ENCODE data around the gene HDGF. TPM values are rescaled to one million over a fixed set of nuclear protein-coding genes. Genes with fewer than 3 reads are reported as not detected.

The HDGF gene
- total and polyA plus RNA-seq, 2 donors (not counting 1 experiment from before 2014, with no cell fraction given) = 99.1 to 138 TPM

- H3K9ac ChIP-seq (ENCODE audit: insufficient read depth, low read length) = no peak overlapping the region
- H4K20me1 ChIP-seq (ENCODE audit: control insufficient read depth, extremely low read depth, insufficient read depth, low read length) = no peaks in the 10 kb centered on the region
- H3K27me3 ChIP-seq (ENCODE audit: control insufficient read depth, insufficient read depth, low read length) = no peaks in the 10 kb centered on the region
- H3K9me3 ChIP-seq (ENCODE audit: control insufficient read depth, insufficient read depth, low read depth, low read length) = no peaks in the 10 kb centered on the region
- no peak overlapping the region for H3K4me2 ChIP-seq (ENCODE audit: extremely low read depth, insufficient read depth, low read length)
- TF ChIP-seq EZH2 (IDR thresholded peaks at IDR 0.05; ENCODE audit: low read length, missing control alignments) (no peak), CTCF (conservative IDR thresholded peaks at IDR 0.05 in 1 of 2, IDR thresholded peaks at IDR 0.05 in 1 of 2; ENCODE audit: low read depth in 1 of 2, low read length in 2 of 2) (no peak)
- H3K4me3 ChIP-seq (replicated peaks in 1 of 4; ENCODE audit: control extremely low read depth in 1 of 4, insufficient read depth in 1 of 4, low read depth in 3 of 4, low read length in 4 of 4) = no peak overlapping the region
- no peak overlapping the region for H3K27ac ChIP-seq (ENCODE audit: insufficient read depth, low read length)
- H2AFZ ChIP-seq (ENCODE audit: low read length) = no peak overlapping the region
- H3K4me1 ChIP-seq (ENCODE audit: control insufficient read depth, extremely low read depth, insufficient read depth, low read length) = no peaks in the 10 kb centered on the region
- DNase-seq (ENCODE audit: low read depth in 2 of 2) = no peak
- no peaks in the 10 kb centered on the region for H3K79me2 ChIP-seq (ENCODE audit: control insufficient read depth, insufficient read depth, low read length)
- H3K36me3 ChIP-seq (ENCODE audit: control insufficient read depth, insufficient read depth, low read length) = peaks cover 12% of the 10 kb centered on the region
Observed at GRCh38 chr1:156789621-156790318, 38.3 kb upstream of the HDGF start.

GRCh38 chr1:156788136-156788535 is 36.7 kb upstream of the HDGF start:
- no peaks in the 10 kb centered on the region for H4K20me1 ChIP-seq (ENCODE audit: control insufficient read depth, extremely low read depth, insufficient read depth, low read length)
- H3K79me2 ChIP-seq (ENCODE audit: control insufficient read depth, insufficient read depth, low read length) = peaks cover 3% of the 10 kb centered on the region
- no peaks in the 10 kb centered on the region for H3K4me1 ChIP-seq (ENCODE audit: control insufficient read depth, extremely low read depth, insufficient read depth, low read length)

GRCh38 chr1:156786640-156787039 is 35.2 kb upstream of the HDGF start:
- H3K79me2 ChIP-seq (ENCODE audit: control insufficient read depth, insufficient read depth, low read length) = peaks cover 12% of the 10 kb centered on the region
- H3K9ac ChIP-seq (ENCODE audit: insufficient read depth, low read length) = no peak overlapping the region
- H3K36me3 ChIP-seq (ENCODE audit: control insufficient read depth, insufficient read depth, low read length) = peaks cover 13% of the 10 kb centered on the region
- H3K4me3 ChIP-seq (replicated peaks in 1 of 4; ENCODE audit: control extremely low read depth in 1 of 4, insufficient read depth in 1 of 4, low read depth in 3 of 4, low read length in 4 of 4) = no peak overlapping the region
- H3K27ac ChIP-seq (ENCODE audit: insufficient read depth, low read length) = no peak overlapping the region
- DNase-seq (ENCODE audit: low read depth in 2 of 2) = no peak
- H3K9me3 ChIP-seq (ENCODE audit: control insufficient read depth, insufficient read depth, low read depth, low read length) = no peaks in the 10 kb centered on the region
- H3K4me1 ChIP-seq (ENCODE audit: control insufficient read depth, extremely low read depth, insufficient read depth, low read length) = peaks cover 4% of the 10 kb centered on the region
- no peak overlapping the region for H3K4me2 ChIP-seq (ENCODE audit: extremely low read depth, insufficient read depth, low read length)
- H3K27me3 ChIP-seq (ENCODE audit: control insufficient read depth, insufficient read depth, low read length) = no peaks in the 10 kb centered on the region
- H2AFZ ChIP-seq (ENCODE audit: low read length) = no peak overlapping the region
- TF ChIP-seq CTCF (conservative IDR thresholded peaks at IDR 0.05 in 1 of 2, IDR thresholded peaks at IDR 0.05 in 1 of 2; ENCODE audit: low read depth in 1 of 2, low read length in 2 of 2) (no peak), EZH2 (IDR thresholded peaks at IDR 0.05; ENCODE audit: low read length, missing control alignments) (no peak)
- H4K20me1 ChIP-seq (ENCODE audit: control insufficient read depth, extremely low read depth, insufficient read depth, low read length) = peaks cover 2% of the 10 kb centered on the region

More at GRCh38 chr1:156788136-156788535, 36.7 kb upstream of the HDGF start:
- DNase-seq (ENCODE audit: low read depth in 2 of 2) = no peak
- Histone ChIP-seq H3K27ac (ENCODE audit: insufficient read depth, low read length) (no peak overlapping the region), H3K27me3 (ENCODE audit: control insufficient read depth, insufficient read depth, low read length) (no peaks in the 10 kb centered on the region), H3K4me3 (replicated peaks in 1 of 4; ENCODE audit: control extremely low read depth in 1 of 4, insufficient read depth in 1 of 4, low read depth in 3 of 4, low read length in 4 of 4) (no peak overlapping the region), H3K9ac (ENCODE audit: insufficient read depth, low read length) (no peak overlapping the region), H3K9me3 (ENCODE audit: control insufficient read depth, insufficient read depth, low read depth, low read length) (no peaks in the 10 kb centered on the region), H3K36me3 (ENCODE audit: control insufficient read depth, insufficient read depth, low read length) (peaks cover 15% of the 10 kb centered on the region), H2AFZ (ENCODE audit: low read length) (no peak overlapping the region), H3K4me2 (ENCODE audit: extremely low read depth, insufficient read depth, low read length) (no peak overlapping the region)
- TF ChIP-seq EZH2 (IDR thresholded peaks at IDR 0.05; ENCODE audit: low read length, missing control alignments) (no peak), CTCF (conservative IDR thresholded peaks at IDR 0.05 in 1 of 2, IDR thresholded peaks at IDR 0.05 in 1 of 2; ENCODE audit: low read depth in 1 of 2, low read length in 2 of 2) (no peak)
